Activated T-helper 1 cell treated with Interleukin-2 at 50 U/mL for 16 hours (primary cell): ENCODE data around the gene RPS10.
"Not testable (repeated sequence)": the region's sequence is repeated elsewhere in the genome, so short reads cannot be mapped to it uniquely, and the experiment has no call there.

ENCODE experiments used
- DNase-seq: peaks from one replicate; pipeline ENCODE4 v3.0.0-alpha.2; 2020; ENCODE audit warnings: low read depth

Gene RPS10

GRCh38 chr6:34392497-34393190 is 33.2 kb downstream of the RPS10 start, which contains the start of gene NUDT3:
NUDT3 (minus strand) TSS chr6:34392669; CDS start chr6:34392362, 307 bp downstream.
- DNase-seq: peak; percentile 90

DNA sequence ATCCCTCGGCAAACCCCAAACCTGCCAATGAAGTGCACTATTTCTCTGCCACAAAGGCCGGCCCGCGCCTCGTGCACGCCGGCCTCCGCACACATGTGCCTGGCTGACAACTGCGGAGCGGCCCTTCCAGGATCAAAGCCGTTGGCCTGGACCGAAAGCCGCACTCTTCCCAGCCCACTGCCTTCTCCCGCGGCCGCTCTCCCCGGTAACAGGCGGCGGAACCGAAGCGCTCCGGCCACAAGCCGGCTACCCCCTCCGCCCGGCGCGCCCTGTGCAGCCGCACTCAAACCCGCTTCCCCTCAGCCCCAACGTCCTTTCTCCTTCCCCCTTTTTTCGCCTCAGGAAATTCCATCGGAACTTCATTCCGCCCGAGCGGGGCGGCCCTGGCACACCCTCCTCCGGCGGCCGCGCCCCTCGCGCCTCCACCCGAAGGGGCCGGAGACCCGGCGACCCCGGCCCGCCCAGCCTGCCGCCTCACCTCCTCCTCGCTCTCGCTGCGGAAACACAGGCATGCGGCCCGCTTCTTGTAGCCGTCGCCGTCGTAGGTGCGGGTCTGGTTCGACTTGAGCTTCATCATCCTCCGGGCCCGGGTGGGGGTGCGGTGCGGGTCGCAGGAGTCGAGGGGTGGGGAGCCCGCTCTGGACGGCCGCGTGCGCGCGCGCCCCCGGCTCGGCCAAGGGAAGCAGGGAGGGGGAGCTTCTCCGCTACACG is 33.9 kb downstream of the RPS10 start:
- peak; percentile 24 for DNase-seq

- no peak for DNase-seq
Observed at GRCh38 chr6:34391473-34391785, 34.4 kb downstream of the RPS10 start.

DNA sequence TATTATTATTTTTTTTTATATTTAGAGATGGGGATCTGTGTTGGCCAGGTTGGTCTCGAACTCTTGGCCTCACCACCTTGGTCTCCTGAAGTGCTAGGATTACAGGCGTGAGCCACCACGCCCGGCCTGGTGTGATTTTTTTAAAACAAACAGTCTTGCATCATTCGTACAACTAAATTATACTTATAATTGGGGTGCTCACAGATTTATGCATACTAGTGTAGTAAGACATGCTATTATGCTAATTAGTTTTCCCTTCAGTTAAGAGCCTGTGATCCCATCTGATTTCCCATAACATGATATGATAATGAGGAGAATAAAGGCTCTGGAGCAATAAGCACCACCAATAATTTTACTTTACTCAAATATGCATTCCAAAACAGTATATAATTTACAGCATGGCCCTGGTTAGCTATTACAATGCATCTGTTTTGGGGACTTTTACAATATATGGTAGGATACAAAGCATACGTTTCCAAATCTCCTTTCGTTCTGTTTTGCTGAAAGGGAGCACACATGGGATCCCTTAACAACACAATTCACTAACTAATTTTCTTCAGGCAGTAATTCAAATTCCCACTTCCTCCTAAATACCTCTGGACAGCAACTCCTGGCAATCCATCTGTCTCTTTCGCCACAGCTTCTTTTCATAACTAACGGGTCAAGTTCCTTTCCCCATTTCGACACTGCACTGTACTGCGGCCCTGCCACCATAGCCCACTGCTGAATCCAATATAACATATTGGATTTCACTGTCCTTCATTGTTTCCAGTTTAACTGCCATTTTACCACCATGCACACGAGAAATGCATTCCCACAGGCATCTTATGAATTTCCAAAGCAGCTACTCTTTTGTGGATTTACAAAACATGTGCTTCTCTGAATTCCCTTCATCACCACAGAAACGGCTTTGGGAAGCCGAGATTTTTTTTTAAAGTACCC is 35.1 kb downstream of the RPS10 start:
- no peak for DNase-seq

DNA sequence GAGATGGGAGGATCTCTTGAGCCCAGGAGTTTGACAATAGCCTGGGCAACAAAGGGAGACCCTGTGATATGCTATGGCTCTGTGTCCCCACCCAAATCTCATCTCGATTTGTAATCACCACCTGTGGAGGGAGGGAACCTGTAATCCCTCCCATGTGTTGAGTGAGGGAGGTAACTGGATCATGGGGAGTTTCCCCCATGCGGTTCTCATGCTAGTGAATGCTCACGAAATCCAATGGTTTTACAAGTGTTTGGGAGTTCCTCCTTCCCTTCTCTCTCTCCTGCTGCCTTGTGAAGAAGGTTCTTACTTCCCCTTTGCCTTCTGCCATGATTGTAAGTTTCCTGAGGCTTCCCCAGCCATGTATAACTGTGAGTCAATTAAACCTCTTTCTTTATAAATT is 36.8 kb downstream of the RPS10 start:
- no peak for DNase-seq

GRCh38 chr6:34388421-34388820 is 37.4 kb downstream of the RPS10 start:
- DNase-seq: no peak

DNA sequence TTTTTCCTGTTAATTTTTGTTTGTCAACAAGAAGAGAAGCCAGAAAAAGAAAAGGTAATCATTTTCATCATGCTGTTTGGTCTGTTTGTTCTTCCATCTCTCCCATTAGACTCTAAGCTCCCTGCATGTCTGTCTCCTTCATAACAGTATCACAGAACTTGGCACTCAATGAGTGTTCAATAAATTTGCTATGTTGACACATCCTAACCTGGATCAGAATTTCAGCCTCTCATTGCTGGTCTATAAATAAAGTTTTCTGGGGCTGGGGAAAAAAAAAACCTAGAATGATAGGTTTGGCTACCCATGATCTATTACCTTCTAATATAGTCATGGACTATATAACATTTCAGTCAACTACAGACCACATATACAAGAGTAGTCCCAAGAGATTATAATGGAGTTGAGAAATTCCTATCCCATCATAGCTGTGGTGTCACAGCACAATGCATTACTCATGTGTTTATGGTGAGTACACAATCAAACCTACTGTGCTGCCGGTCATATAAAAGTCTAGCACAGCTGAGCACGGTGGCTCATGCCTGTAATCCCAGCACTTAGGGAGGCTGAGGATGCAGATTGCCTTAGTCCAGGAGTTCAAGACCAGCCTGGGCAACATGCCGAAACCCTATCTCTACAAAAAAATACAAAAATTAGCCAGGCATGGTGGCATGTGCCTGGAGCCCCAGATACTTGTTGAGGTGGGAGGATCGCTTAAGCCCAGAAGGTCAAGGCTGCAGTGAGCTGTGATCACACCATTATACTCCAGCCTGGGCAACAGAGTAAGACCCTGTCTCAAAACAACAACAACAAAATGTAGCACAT is 39.3 kb downstream of the RPS10 start:
- no peak for DNase-seq

GRCh38 chr6:34385793-34386195 is 40.1 kb downstream of the RPS10 start:
- no peak for DNase-seq

- DNase-seq: no peak
Observed at GRCh38 chr6:34384321-34385153, 41.3 kb downstream of the RPS10 start.

DNA sequence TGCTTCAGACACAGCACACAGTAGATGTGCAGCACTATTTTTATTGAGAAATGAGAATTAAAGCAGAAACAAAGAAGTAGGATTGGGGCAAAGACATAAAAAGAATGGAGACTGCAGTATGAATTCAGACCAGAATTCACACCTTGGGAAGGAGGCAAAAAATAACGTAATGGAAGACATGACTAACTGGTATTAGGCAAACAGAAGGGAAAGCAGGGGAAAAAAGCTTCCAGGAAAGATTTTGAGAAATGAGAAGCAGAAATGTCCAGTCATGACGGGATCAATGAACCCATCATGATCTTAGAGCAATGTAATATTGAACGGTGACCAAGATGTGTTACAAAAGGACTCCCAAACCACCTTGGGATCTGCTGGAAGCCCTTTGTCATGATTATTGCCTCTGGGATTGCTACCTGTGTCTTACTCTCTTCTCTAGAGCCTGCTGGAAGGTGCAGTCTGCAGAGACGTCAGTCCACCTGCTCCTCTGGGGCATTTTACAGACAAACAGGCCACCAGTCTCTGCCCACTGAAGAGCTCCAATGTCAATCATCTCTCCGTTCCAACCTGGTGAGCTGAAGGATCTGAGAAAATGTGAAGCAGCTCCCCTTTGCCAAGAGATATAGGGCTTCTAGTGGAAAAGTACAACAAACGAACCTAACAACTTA is 42.1 kb downstream of the RPS10 start:
- no peak for DNase-seq

DNA sequence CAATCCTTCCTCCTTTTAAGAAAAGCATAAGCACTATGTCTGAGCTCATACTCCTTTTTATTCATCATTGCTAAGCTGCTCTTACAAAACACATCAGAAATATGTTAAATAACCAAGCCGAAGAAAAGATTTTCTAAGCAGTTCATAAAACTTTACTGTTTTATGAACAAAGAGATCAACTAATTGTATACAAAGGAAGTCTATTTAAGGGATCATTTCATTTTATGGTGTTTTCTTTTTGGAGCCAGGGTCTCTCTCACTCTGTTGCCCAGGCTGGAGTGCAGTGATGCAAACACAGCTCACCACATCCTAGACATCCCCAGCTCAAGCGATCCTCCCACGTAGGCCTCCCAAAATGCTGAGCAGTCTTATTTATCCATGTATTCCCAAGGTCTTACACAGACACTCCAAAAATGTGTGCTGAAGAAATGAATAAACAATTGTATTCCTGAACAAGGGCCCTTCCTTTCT is 42.7 kb downstream of the RPS10 start:
- no peak for DNase-seq

- DNase-seq: no peak
Observed at GRCh38 chr6:34381081-34381480, 44.8 kb downstream of the RPS10 start.

DNA sequence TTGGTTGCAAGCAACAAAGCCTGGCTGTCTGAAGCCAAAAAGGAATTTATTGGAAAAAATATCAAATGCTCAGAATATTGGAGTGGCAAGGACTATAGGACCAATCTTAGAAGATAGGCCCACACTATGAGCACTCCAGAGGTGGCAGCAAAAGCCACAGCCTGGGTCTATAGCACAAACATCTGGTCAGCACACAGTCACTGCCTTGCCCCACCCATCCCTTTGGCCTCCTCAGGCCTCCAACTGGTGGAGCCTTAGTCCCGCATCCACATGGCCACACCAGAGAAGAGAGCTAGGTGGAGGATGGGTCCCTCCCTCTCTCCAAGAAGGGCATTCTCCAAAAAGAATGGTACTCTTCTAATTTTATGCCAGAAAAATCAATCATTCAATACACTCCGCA is 47.4 kb downstream of the RPS10 start:
- DNase-seq: no peak

- DNase-seq: no peak
Observed at GRCh38 chr6:34377984-34378383, 47.9 kb downstream of the RPS10 start.

DNA sequence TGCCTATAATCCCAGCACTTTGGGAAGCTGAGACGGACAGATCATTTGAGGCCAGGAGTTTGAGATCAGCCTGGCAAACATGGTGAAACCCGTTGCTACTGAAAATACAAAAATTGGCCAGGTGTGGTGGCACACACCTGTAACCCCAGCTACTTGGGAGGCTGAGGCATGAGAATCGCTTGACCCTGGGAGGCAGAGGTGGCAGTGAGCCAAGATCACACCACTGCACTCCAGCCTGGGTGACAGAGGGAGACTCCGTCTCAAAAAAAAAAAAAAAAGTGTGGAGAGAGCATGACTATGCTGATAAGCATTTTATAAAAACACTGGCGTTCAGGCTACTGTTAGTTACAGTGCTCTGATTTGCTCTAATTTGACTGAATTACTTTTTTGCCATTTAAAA is 48.3 kb downstream of the RPS10 start:
- not testable (repeated sequence) for DNase-seq

GRCh38 chr6:34375833-34376232 is 50.0 kb downstream of the RPS10 start:
- no peak for DNase-seq

- DNase-seq: no peak
Observed at GRCh38 chr6:34374508-34374907, 51.4 kb downstream of the RPS10 start.

DNA sequence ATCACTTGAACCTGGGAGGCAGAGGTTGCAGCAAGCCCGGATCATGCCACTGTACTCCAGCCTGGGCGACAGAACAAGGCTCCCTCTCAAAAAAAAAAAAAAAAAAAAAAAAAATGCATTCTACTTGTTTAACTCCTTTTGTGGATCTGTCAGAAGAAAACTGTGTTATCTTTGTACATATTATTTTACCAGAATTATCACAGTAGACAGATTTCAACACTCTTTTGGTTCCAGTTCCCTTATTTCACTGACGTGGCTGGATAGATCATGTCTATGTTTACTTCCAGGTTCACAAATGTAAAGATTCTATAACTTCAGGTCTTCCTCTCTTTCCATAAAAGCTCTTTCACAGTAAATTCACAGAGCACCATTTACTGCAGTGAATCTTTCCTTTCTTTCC is 51.8 kb downstream of the RPS10 start:
- no peak for DNase-seq

GRCh38 chr6:34373511-34373910 is 52.4 kb downstream of the RPS10 start:
- DNase-seq: no peak

DNA sequence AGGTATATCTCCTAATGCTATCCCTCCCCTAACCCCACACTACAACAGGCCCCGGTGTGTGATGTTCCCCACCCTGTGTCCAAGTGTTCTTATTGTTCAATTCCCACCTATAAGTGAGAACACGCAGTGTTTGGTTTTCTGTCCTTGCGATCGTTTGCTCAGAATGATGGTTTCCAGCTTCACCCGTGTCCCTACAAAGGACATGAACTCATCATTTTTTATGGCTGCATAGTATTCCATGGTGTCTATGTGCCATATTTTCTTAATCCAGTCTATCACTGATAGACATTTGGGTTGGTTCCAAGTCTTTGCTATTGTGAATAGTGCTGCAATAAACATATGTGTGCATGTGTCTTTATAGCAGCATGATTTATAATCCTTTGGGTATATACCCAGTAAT is 54.0 kb downstream of the RPS10 start:
- not testable (repeated sequence) for DNase-seq
